OCI-LY7 (cell line): ENCODE results near the gene TAF12. TPM values are rescaled to one million over a fixed set of nuclear protein-coding genes. Genes with fewer than 3 reads are reported as not detected.

Source experiments
- BruUV-seq: library from RNA; stranded (reverse); fragments of 400-500 nt; replicated peaks from 2 replicates; lab custom pipeline; 2021; lab: Mats Ljungman, UMichigan
- CTCF ChIA-PET: fragments of 300-600 bp; sonication (Branson Sonifier 250); formaldehyde crosslinking; loops from one replicate; lab custom pipeline; 2022; ENCODE audit warnings: antibody characterized with exemption; ENCODE audit not compliant: unreplicated experiment; lab: Charles Lee
- POLR2A ChIA-PET: fragments of 300-600 bp; sonication (Branson Sonifier 250); formaldehyde crosslinking; loops from one replicate; lab custom pipeline; 2022; ENCODE audit warnings: antibody characterized with exemption; lab: Charles Lee
- DNase-seq: peaks from one replicate; pipeline ENCODE4 v3.0.0-alpha.2; 2015; ENCODE audit warnings: low spot score
- H2AFZ ChIP-seq: fragments of 200-600 bp; sonication (generic), shearing (Covaris generic); 2 replicates; pipeline ENCODE4 v1.6.1; 2014; ENCODE audit warnings: mild to moderate bottlenecking, antibody characterized with exemption, low read length, moderate library complexity
- H3K27ac ChIP-seq: fragments of 200-600 bp; sonication (generic); 2 replicates; pipeline ENCODE4 v1.5.1; 2014; ENCODE audit warnings: mixed run types, low read depth, mild to moderate bottlenecking, moderate library complexity, low read length, inconsistent platforms; ENCODE audit not compliant: poor library complexity, severe bottlenecking
- H3K36me3 ChIP-seq: fragments of 200-600 bp; sonication (generic); 2 replicates; pipeline ENCODE4 v1.6.1; 2014; ENCODE audit warnings: mild to moderate bottlenecking, antibody characterized with exemption, low read length, moderate library complexity, mixed read lengths; ENCODE audit not compliant: insufficient read depth
- H3K4me1 ChIP-seq: fragments of 200-600 bp; sonication (generic); 2 replicates; pipeline ENCODE4 v1.5.1; 2014; ENCODE audit warnings: mild to moderate bottlenecking, low read length; ENCODE audit not compliant: insufficient read depth, poor library complexity, severe bottlenecking
- H3K4me2 ChIP-seq: fragments of 200-600 bp; sonication (generic); 2 replicates; pipeline ENCODE4 v1.6.1; 2014; ENCODE audit warnings: mild to moderate bottlenecking, low read length
- H3K4me3 ChIP-seq: fragments of 200-600 bp; sonication (generic); 2 replicates; pipeline ENCODE4 v1.5.1; 2014; ENCODE audit warnings: mild to moderate bottlenecking, low read depth, low read length; ENCODE audit not compliant: poor library complexity, severe bottlenecking
- H3K79me2 ChIP-seq: fragments of 200-600 bp; sonication (generic); 2 replicates; pipeline ENCODE4 v1.6.1; 2016; ENCODE audit warnings: low read depth, mild to moderate bottlenecking, low read length, moderate library complexity, mixed read lengths; ENCODE audit not compliant: insufficient read depth
- H3K9me2 ChIP-seq: fragments of 200-600 bp; sonication (generic); 2 replicates; pipeline ENCODE4 v1.6.1; 2016; ENCODE audit warnings: mild to moderate bottlenecking, low read length, mixed read lengths; ENCODE audit not compliant: insufficient read depth
- H3K9me3 ChIP-seq: fragments of 200-600 bp; sonication (generic); 2 replicates; pipeline ENCODE4 v1.6.1; 2014; ENCODE audit warnings: mild to moderate bottlenecking, mixed run types, low read length, mixed read lengths
- H4K20me1 ChIP-seq: fragments of 200-600 bp; sonication (generic); 2 replicates; pipeline ENCODE4 v1.6.1; 2014; ENCODE audit warnings: mild to moderate bottlenecking, antibody characterized with exemption, low read length, moderate library complexity, mixed read lengths; ENCODE audit not compliant: insufficient read depth
- CTCF ChIP-seq: fragments of 200-600 bp; sonication (generic); conservative IDR thresholded peaks from 2 replicates; pipeline ENCODE4 v1.5.1; 2014; ENCODE audit warnings: mild to moderate bottlenecking, antibody characterized with exemption, low read length, moderate library complexity, mixed read lengths
- EZH2phosphoT487 ChIP-seq: fragments of 200-600 bp; sonication (generic); IDR thresholded peaks from 2 replicates; pipeline ENCODE4 v1.6.1; 2018; ENCODE audit warnings: low read depth, borderline replicate concordance, mild to moderate bottlenecking, mixed run types, antibody characterized with exemption, low read length, moderate library complexity, mixed read lengths
- intact Hi-C: fragments of 100-400 bp; cut with micrococcal nuclease; formaldehyde crosslinking; loops from one replicate; pipeline ENCODE4 v1.10.0; 2022; ENCODE audit not compliant: unreplicated experiment
- total RNA-seq, 2 experiments: library from RNA; depleted of rRNA in 1 of 2; stranded (reverse); fragments of >200 nt in 1 of 2; shearing (Covaris generic) in 1 of 2; gene quantifications; 2 replicates each; pipeline ENCODE4 v1.2.3, GENCODE V29; 2014 to 2022

The TAF12 gene
- total RNA-seq, 2 experiments from 2014 or later, result 31.0 to 32.4 TPM

GRCh38 chr1:28578696-28579218 lies 64.1 kb downstream of the TAF12 start:
- Histone ChIP-seq H3K79me2 (peaks cover 37% of the 10 kb centered on the region), H3K27ac (peak overlapping the region; percentile 85), H4K20me1 (peaks cover 24% of the 10 kb centered on the region), H3K4me1 (peaks cover 34% of the 10 kb centered on the region), H3K4me3 (peak overlapping the region; percentile 97), H3K4me2 (peak overlapping the region; percentile 94), H3K9me3 (no peaks in the 10 kb centered on the region), H3K36me3 (peaks cover 60% of the 10 kb centered on the region), H2AFZ (no peak overlapping the region), H3K9me2 (no peaks in the 10 kb centered on the region)
- POLR2A ChIA-PET, result interaction anchor here (0.5 to 3.2 kb wide), 9 partner anchors 14 to 330 kb away, joined by 3 to 22 read pairs (median 3); no protein-coding TSS in a partner anchor
- TF ChIP-seq EZH2phosphoT487 (no peak), CTCF (no peak)
- no TSS peak for BruUV-seq
- intact Hi-C loops, result no loop called here
- DNase-seq, result no peak
- CTCF ChIA-PET, result interaction anchor here (0.5 kb wide), 1 partner anchor 24 kb away, joined by 3 read pairs; no protein-coding TSS in a partner anchor

- Histone ChIP-seq H3K4me2 (peak overlapping the region; percentile 94; the same call in 1 of the 2 replicates), H3K9me3 (no peaks in the 10 kb centered on the region), H3K27ac (peak overlapping the region; percentile 85), H3K79me2 (peaks cover 37% of the 10 kb centered on the region), H4K20me1 (peaks cover 24% of the 10 kb centered on the region), H3K4me1 (peaks cover 31% of the 10 kb centered on the region), H2AFZ (no peak overlapping the region), H3K4me3 (no peak overlapping the region), H3K36me3 (peaks cover 68% of the 10 kb centered on the region), H3K9me2 (no peaks in the 10 kb centered on the region)
- BruUV-seq, result no TSS peak
- TF ChIP-seq CTCF, result no peak
- TF ChIP-seq EZH2phosphoT487, result no peak
- POLR2A ChIA-PET, result interaction anchor here (1.0 kb wide), 1 partner anchor 19 kb away, joined by 3 read pairs; no protein-coding TSS in a partner anchor
- DNase-seq, result peak; percentile 27
- intact Hi-C loops, result no loop called here
- CTCF ChIA-PET, result no interaction called here
Measured at GRCh38 chr1:28577738-28578536, 64.9 kb downstream of the TAF12 start.
